GM18907 (cell line): ENCODE data around the gene MFNG.

Experiments used
- ATAC-seq: cut with Tn5 transposase; IDR thresholded peaks from one replicate; pipeline ENCODE4 v1.9.1; 2021; ENCODE audit warnings: mild to moderate bottlenecking, moderate library complexity; ENCODE audit not compliant: unreplicated experiment

Gene MFNG

DNA sequence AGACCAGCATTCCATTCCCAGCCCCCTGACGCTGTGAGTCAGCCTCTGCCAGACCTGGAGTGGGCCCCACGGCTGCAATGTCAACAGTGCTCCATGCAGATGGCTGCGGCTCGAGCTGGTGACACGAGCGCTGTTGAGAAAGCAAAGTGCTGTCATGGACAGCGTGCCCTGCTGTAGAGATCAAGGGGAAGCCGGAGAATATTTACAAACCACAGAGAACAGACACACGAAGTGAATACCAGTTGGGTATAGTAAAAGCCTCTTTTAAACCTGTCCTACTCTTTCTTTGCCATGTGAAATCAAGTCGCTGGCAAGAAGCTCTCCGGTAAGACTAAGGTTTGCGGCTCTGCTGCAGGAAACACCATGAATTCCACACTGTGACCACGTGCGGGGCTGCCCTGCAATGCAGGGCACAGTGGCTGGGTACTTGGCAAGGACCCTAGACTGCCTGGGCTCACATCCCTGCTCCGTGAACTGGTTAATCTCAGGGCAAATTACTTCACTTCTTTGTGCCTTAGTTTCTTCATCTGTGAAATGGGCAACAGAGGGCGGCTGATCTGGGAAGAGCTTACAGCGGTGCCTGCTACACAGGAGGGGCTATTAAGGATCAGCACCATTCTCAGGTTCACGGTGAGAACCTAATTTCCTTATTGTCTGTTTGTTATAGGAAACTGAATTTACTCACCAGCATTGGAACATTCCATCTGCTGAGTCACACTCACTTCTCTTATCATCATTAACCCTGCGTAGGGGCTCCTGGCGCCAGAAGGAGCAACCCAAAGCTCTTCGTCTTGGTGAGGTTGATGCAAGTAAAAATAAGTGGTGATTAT is 31.1 kb downstream of the MFNG start:
- no peak for ATAC-seq

DNA sequence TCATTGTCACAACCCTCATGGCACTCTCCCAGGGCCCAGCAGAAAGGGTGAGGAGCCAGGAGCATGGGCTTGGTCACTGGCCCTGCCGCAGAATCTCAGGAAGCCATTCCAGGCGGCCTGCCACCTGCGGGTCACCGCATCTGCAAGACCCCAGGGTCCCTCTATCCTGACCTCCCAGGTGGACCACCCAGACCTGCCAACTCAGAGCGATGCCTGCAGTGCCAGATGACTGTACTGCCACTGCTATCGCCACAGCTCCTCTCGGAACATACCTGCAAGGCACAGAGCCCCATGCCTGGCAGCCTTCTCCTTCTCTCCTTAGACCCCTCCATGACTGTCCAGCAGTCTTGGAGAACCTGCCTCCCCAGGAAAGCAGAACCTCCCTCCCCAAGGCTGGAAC is 32.5 kb downstream of the MFNG start:
- no peak for ATAC-seq

DNA sequence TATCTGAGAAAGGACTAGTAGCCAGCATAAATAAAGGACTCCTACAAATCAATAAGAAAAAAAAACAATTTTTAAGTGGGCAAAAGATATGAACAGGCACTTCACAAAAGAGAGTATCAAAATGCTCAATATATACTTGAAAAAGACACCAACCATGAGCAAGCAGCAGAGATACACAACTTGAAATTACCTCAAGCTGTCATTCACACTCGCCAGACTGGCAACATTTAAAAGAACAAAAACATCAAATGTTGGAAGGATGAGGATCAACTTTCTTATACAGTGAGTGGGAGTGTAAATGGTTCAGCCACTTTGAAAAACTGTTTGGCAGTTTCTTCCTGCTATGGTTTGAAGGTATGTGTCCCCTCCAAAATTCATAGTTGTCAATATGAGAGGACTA is 35.0 kb downstream of the MFNG start:
- ATAC-seq = no peak

DNA sequence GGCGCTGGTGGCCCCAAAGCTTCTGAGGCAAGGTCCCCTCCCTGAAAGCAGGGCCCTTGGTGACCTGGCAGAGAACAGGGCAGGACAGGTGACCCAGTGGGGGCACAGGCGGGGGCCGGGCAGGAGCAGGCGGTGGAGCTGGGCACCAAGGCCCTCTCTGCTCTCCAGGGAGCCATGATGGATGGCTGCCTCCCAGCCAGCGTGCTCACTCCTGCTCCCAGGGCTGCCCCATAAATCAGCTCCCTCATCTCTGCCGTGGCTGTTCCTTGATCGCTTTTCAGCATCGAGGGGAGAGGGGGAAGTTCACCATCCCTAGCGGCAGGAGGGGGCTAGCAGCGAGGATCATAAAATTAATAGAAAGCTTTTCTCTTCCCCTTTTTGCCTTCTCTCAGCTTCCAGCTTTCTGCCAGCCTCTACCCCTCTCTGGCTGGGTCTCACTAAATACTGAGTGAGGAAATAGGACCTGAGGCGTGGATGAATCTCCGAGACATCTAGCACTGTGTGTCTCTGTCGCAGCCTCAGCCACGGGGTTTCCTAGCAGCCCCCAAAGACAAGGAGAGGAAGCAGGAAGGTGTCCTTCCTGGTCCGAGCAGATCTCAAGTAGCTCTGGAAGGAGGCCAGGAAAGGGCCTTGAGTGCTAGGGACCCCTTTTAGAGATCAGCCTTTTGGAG is 36.7 kb downstream of the MFNG start:
- no peak for ATAC-seq

DNA sequence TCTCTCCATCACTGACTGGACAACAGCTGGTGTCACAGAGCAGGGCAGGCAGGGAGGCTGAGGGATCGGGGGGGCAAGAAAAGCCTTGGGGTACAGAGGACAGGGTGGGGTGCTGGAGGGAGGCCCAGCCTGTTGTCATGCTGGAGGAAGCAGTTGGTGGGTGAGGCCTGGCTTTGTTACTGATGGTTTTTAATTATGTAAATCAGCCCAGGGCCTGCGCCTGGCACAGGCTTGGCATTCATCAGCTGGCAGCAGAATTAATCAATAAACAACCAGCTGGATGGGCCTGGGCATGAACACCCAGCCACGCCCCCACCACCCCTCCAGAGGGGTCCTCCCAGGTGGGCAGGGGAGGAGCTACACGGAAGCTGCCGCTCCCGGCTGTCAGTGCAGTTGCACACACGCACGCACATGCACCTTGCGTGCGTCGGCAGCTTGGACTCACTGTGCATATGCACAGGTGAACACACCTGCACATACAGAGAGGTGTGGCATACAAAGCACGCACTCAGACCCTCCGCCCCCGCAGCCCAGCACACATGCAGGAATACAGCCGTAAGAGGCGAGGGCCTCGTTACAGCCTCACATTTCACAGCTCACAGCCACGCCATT is 37.6 kb downstream of the MFNG start:
- ATAC-seq = no peak

DNA sequence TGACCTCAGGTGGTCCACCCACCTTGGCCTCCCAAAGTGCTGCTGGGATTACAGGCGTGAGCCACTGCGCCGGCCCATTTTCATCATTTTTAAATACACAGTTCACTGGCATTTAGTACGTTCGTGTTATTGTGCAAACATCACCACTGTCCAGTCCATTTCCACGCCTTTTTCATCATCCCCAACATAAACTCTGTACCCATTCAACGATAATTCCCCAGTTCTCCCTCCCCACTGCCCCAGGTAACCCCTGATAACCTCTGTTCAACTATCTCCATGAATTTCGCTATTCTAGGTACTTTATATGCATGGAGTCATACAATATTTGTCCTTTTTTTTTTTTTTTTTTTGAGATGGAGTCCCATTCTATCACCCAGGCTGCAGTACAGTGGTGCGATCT is 40.7 kb downstream of the MFNG start:
- ATAC-seq = no peak

DNA sequence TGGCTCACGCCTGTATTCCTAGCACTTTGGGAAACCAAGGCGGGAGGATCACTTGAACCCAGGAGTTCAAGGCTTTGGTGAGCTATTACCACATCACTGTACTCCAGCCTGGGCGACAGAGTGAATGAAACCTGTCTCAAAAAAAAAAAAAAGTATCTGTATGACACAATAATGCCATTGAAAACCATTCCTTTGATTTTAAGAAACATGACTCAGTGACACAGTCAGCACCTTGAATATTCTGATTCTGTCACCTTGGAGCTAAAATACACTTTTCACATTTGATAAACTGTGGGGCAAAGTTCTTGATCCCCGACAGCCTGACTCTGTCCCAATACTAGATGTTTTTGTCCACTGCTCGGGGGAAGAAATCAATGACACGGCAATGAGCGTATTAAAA is 42.2 kb downstream of the MFNG start:
- ATAC-seq = no peak

DNA sequence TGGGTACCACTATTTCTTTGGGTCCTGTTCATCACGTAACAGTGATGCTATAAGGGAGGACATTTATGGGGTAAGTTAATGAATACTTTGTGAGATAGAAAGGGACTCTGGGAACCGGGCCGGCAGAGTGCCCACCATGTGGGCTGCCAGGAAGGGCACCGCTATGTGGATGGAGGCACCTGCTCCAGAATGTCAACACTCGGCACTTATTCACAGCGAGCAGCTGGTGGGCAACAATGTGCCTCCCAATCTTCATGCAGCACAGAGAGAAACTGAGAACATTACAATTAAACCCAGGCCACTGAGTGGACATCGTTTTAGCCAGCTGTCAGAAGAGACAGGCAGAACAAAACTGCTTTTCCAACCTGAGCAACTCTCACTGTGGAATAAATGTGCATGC is 43.1 kb downstream of the MFNG start:
- no peak for ATAC-seq

DNA sequence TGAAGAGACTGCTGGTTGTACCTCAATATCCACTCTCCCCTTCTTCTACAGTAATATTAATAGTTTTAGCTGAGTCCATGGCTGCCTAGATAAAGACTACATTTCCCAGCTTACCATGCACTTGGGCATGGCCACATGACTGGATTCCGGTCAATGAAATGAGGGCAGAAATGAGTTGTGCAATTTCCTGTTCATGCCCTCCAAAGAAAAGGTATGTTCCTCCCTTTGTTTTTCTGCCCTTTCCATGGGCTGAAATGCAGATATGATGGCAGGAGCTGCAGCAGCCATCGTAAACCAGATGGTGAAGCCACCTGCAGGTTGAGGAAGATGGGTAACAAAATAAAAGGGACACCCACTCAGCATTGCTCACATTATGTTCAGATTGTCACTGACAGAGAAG is 43.6 kb downstream of the MFNG start:
- no peak for ATAC-seq

DNA sequence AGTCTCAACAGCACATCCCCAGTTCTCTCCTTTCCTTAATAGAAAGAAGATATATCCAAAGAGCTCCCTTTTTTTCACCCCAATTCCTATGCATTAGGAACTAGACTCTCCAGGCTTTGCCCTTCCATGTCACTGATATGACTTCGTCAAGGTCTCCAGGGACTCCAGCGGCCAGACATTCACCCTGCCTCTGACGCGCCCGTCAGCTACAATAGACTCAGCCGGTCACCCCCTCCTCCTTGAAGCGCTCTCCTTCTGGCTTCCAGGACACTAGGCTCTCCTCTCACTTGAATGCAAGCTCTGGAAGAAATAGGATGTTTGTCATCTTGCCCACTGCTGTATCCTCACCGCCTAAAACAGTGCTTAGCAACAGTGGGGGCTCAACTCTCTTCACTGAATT is 44.0 kb downstream of the MFNG start:
- no peak for ATAC-seq

DNA sequence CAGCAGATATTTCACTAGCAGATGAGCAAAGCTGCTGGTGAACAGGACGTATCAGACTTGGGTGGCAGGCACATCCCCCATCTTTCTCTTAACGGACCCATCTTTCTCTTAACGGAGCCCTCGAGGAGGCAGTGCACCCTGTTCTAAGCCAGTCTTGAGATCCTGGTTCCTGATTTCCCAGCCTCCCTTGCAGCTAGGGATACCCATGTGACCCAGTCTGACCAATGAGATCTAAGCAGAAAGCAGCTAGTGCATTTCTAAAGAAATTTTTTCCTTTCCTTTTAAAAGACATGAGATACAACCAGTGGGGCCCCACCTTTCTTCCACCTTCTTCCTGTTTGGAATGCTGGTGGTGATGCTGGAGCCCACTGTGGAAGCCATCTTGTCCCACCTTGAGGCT is 45.3 kb downstream of the MFNG start:
- no peak for ATAC-seq

DNA sequence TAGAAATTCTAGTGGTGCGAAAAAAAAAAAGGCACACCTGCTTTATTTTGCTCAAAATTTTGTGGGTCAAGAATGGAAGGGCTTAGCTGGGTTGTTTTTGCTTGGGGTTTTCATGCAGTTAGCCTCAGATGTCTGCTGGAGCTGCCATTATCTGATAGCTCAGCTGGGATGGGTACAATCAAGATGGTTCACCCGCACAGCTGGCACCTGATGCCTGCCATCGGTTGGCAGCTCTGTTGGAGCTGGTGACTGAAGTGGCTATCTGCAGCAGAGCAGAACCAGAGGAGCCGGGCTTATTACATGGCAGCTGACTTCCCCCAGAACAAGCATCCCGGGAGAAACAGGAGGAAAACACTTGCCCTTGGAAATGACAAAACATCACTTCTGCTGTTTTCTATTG is 46.8 kb downstream of the MFNG start:
- ATAC-seq = no peak

DNA sequence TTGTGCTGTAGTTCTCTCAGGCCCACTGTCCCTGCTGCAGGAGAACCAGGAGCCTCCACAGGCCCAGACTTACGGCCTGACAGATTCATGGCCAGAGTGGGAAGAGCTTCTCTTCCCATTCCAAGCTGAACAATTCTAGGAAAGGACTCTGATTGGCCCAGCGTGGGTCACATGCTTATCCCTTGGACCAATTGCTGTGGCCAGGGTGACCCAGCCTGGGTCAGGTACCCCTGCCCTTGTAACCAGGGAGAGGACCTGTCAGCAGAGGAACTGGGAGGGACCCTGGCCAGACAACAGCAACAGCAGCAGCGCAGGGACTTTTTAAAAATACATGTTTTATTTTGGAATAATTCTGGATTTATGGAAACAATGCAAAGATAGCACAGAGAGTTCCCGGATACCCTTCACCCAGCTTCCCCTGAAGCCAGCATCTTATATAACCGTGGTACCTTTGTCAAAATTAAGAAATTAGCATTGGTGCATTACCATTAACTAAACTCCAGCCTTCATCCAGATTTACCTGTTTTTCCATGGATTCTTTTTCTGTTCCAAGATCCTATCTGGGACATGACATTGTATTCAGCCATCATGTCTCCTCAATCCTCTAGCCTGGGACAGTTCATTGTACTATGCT is 50.1 kb downstream of the MFNG start:
- ATAC-seq = no peak

DNA sequence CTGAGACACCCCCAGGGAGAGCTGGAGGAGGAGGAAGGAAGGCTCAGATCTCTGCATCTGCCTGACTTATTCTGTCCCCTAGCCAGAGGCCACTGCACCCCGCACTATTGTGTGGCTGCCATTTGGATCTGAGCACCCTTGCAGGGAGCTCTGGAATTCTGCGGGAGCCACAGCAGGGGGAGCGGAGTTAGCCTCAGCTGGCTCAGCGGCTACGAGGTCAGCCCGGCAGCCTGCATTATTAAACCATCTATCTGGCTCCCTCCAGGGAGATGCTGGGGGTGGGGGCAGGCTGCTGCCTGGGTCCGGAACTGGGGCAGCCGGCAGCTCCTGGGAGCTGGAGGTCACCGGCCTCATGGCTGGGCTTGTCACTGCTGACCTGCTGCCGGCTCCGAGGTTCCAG is 52.4 kb downstream of the MFNG start:
- ATAC-seq = no peak

DNA sequence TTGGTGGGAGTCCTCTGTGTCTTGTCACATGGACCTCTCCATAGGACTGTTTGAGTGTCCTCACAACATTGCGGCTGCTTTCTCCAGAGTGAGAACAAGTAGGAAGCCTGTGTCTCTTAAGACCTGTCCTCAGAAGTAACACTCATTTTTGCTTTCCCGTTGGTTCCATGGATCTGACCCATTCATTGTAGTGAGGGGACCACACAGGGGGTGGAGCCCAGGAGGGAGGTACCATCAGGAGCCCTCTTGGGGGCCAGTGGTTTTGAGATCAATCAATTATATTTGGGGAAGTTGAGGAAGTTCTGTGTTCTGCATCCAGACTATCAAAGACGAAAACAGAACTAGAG is 53.5 kb downstream of the MFNG start:
- ATAC-seq = no peak

DNA sequence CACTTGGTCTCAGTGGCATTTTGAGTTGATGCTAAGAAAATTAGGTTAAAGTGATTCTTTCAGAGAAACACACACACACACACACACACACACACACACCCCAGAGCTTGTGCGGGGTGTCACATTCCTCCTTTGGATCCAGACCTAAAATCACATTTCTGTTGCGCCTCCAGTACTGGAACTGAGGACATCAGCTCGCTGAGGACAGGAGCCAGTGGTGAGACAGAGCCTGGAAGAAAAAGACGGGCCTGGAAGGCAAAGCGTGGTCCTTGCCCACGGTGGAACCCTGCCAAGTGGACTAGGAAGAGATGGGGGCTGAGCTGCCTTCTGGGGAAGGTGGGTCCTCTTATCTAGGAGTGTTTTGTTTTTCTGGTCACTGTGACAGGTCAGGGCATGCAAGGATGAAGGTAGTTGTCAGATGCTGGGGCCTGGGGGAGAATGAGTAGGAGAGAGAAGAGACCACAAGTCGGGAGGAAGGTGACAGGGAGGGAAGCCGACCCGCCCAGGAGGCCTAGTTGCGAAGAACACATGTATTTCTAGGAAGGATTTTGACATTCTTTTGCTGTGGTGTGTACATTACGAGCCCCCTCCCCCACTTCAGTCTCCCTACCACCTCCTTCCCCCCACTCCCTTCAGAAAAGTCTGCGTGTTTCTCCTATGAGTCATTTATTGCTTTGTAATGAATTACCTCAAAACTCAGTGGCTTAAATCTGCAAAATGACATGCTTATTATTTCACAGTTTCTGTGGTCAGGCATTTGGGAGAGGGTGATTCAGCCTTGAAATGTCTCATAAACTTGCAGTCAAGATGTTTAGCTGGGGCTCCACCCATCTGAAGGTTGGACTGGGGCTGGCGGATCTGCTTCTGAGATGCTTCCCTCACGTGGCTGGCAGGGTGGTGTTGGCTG is 54.1 kb downstream of the MFNG start:
- no peak for ATAC-seq

DNA sequence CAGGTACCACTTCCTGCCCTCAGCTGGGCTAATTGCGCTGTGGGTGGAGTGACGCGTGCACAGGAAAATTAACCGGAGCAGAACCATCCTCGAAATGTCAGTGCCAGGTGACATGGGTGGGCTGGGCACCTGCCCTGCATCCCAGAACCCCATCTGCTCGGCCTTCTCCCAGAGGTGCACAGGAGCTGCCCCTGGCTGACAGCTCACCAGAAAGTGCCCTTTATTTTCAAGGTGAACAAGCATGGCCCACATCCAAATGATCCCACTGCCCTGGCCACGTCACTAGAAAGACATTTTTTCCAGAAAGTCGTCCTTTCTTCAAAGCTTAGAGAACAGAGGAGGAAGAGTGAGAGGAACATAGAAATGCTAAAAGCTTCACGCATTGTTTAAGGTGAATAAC is 54.8 kb downstream of the MFNG start:
- no peak for ATAC-seq

DNA sequence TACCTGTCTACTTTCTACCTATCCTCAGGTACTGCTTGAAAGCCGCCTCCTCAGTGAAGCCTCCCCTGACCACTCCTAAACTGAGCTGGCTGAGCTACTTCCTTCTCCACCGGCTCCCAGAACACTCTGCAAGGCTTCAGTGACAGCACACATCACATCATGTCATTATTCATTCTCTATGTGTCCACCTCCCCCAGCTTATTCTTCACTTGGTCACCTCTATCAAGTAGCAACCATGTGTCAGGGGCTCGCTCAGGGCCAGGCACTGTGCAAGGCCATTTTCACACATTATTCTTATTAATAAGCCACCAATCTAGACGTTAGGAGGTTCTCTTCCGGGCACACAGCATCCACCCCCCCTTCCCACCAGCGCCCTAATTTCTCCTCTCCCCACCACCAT is 55.2 kb downstream of the MFNG start:
- no peak for ATAC-seq

DNA sequence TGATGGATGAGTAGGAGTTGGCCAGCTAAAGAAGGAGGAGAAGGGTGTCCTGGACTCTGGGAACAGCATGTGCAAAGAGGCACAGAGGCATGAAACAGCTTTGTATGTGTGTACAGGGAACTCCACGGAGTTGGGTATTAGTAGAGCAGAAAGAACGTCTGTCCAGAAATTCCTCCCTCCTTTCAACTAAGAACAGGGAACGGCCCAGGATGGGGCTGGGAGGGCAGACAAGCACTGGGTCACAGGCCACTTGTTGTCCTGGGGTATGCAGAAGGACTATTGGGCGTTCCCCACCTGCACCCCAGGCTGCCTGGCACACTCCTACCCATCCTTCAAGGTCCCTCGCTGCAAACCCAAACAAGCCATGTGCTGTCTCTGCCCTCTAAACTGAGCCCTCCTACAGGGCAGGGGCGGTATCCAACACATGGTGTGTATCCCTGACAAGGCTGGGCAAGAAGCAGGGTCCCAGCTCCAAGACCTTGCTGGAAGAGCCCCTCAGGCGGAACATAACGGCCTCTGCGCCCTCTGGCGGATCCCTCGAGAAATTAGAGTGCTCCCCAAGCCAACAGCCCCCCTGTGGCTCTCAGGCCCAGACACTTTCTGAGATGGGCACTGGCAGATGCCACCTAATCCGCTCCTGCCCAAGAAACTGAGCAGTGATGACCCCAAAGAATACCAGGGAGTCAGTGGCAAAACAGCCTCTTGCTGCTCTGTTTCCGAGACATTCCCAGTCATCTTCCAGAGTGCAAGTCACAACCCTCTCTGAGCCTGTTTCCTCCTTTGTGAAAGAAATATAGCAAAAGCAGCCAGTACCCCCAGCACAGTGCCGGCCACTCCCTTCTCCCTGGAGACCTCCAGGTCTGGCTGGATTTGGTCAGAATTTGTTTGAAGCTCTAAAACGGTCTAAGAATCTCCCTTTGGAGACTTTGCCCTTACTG is 57.3 kb downstream of the MFNG start:
- no peak for ATAC-seq
